Mucosa of descending colon (tissue), 3 donors: ENCODE data around the gene TMEM176A. TPM values are rescaled to one million over a fixed set of nuclear protein-coding genes. Genes with fewer than 3 reads are reported as not detected.
A peak's percentile ranks its signal among the peaks of the same experiment; 100 is the strongest.

ENCODE experiments used
- ATAC-seq: fragments of 200-7000 bp; cut with Tn5 transposase; one replicate; pipeline ENCODE4 v1.9.1; 2020; ENCODE audit warnings: mild to moderate bottlenecking, moderate library complexity
- DNase-seq, 3 donors: peaks; one replicate each; pipeline ENCODE4 v3.0.0-alpha.2; 2020
- H3K36me3 ChIP-seq: fragments of 200-600 bp; one replicate; pipeline ENCODE4 v1.8.0; 2021; ENCODE audit warnings: low read depth, mild to moderate bottlenecking
- H3K4me1 ChIP-seq: fragments of 200-600 bp; one replicate; pipeline ENCODE4 v1.8.0; 2021; ENCODE audit warnings: low read depth, mild to moderate bottlenecking
- H3K4me3 ChIP-seq: fragments of 200-600 bp; one replicate; pipeline ENCODE4 v1.8.0; 2021; ENCODE audit warnings: mild to moderate bottlenecking
- H3K9me3 ChIP-seq: fragments of 200-600 bp; one replicate; pipeline ENCODE4 v1.8.0; 2021; ENCODE audit warnings: mild to moderate bottlenecking
- CTCF ChIP-seq: fragments of 200-600 bp; IDR thresholded peaks from one replicate; pipeline ENCODE4 v1.8.0; 2022; ENCODE audit warnings: antibody characterized with exemption, mild to moderate bottlenecking
- intact Hi-C, 2 donors: fragments of 100-400 bp; cut with DNase I in 1 of 2; cut with micrococcal nuclease in 1 of 2; formaldehyde crosslinking; loops; one replicate each; pipeline versions ENCODE4 v1.11.0 to v1.11.1; 2022; cut with DNase I, micrococcal nuclease
- total RNA-seq, 3 donors: library from RNA; stranded (reverse); fragmentation: NEBNext Ultra II Directional in 2 of 3; extraction: Animal tissue kit (Norgen Biotek cat#: 25700) in 2 of 3; gene quantifications; one replicate each; pipeline versions ENCODE4 v1.2.1 to v1.2.4, GENCODE V29; 2021 to 2023
- donor health status: DM: no; HTN: no; CAD: no; lungs with moderate emphysema.
- donor health status: DM: no; HTN: no; CAD: no.
- donor health status: DM: no; HTN: yes; CAD: no.

Gene TMEM176A
- total RNA-seq, 3 donors from 2014 or later = 178 to 282 (median 245) TPM

- H3K9me3 ChIP-seq = no peaks in the 10 kb centered on the region
- no peaks in the 10 kb centered on the region for H3K4me1 ChIP-seq
- TF ChIP-seq CTCF = no peak
- no peaks in the 10 kb centered on the region for H3K36me3 ChIP-seq
- intact Hi-C loops = no loop called here
- DNase-seq = no peak
- no peak overlapping the region for H3K4me3 ChIP-seq
- peak; percentile 88 for ATAC-seq
Measured at GRCh38 chr7:150755473-150756099, 45.0 kb upstream of the TMEM176A start.

- H3K4me3 ChIP-seq = no peak overlapping the region
- intact Hi-C loops = no loop called here
- ATAC-seq = no peak
Measured at GRCh38 chr7:150756166-150756565, 44.4 kb upstream of the TMEM176A start.

GRCh38 chr7:150756858-150757257 lies 43.7 kb upstream of the TMEM176A start:
- H3K4me3 ChIP-seq = no peak overlapping the region
- H3K9me3 ChIP-seq = no peaks in the 10 kb centered on the region
- DNase-seq (peak in 1 of 3 donors; percentile 49), ATAC-seq (peak; percentile 41)
- TF ChIP-seq CTCF = no peak
- intact Hi-C loops = no loop called here
- H3K4me1 ChIP-seq = no peaks in the 10 kb centered on the region
- H3K36me3 ChIP-seq = no peaks in the 10 kb centered on the region

More at GRCh38 chr7:150756166-150756565, 44.4 kb upstream of the TMEM176A start:
- no peaks in the 10 kb centered on the region for H3K9me3 ChIP-seq
- H3K4me1 ChIP-seq = no peaks in the 10 kb centered on the region
- TF ChIP-seq CTCF = no peak
- H3K36me3 ChIP-seq = no peaks in the 10 kb centered on the region
- DNase-seq = no peak

GRCh38 chr7:150759479-150759878 lies 41.1 kb upstream of the TMEM176A start:
- intact Hi-C loops = no loop called here

GRCh38 chr7:150766334-150766709 lies 34.2 kb upstream of the TMEM176A start:
- no peak for DNase-seq
- no peak overlapping the region for H3K4me3 ChIP-seq
- intact Hi-C loops = no loop called here
- no peaks in the 10 kb centered on the region for H3K36me3 ChIP-seq
- H3K9me3 ChIP-seq = no peaks in the 10 kb centered on the region
- TF ChIP-seq CTCF = no peak
- ATAC-seq = peak; percentile 97
- no peaks in the 10 kb centered on the region for H3K4me1 ChIP-seq

More at GRCh38 chr7:150759479-150759878, 41.1 kb upstream of the TMEM176A start:
- H3K36me3 ChIP-seq = no peaks in the 10 kb centered on the region
- H3K4me1 ChIP-seq = no peaks in the 10 kb centered on the region
- no peak for TF ChIP-seq CTCF
- ATAC-seq (no peak), DNase-seq (no peak)
- no peaks in the 10 kb centered on the region for H3K9me3 ChIP-seq
- no peak overlapping the region for H3K4me3 ChIP-seq
